Measurements from ENCODE around the gene PRKAA1.

GRCh38 chr5:40733879-40734563 is 64.2 kb downstream of the PRKAA1 start:
- TF ChIP-seq, protein P1, sequence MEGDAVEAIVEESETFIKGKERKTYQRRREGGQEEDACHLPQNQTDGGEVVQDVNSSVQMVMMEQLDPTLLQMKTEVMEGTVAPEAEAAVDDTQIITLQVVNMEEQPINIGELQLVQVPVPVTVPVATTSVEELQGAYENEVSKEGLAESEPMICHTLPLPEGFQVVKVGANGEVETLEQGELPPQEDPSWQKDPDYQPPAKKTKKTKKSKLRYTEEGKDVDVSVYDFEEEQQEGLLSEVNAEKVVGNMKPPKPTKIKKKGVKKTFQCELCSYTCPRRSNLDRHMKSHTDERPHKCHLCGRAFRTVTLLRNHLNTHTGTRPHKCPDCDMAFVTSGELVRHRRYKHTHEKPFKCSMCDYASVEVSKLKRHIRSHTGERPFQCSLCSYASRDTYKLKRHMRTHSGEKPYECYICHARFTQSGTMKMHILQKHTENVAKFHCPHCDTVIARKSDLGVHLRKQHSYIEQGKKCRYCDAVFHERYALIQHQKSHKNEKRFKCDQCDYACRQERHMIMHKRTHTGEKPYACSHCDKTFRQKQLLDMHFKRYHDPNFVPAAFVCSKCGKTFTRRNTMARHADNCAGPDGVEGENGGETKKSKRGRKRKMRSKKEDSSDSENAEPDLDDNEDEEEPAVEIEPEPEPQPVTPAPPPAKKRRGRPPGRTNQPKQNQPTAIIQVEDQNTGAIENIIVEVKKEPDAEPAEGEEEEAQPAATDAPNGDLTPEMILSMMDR (IDR thresholded peaks at IDR 0.05): no peak
- no peak for TF ChIP-seq POLR2A (IDR thresholded peaks at IDR 0.05)
